NCI-H2196 treated with DMSO at 0.1 percent for 48 hours (cell line): ENCODE results near the gene GRAP.
A peak's percentile ranks its signal among the peaks of the same experiment; 100 is the strongest.

Experiments used
- DNase-seq: peaks from one replicate; lab custom pipeline; 2025; ENCODE audit not compliant: unreplicated experiment; lab: John Stamatoyannopoulos, UW

Gene GRAP

DNA sequence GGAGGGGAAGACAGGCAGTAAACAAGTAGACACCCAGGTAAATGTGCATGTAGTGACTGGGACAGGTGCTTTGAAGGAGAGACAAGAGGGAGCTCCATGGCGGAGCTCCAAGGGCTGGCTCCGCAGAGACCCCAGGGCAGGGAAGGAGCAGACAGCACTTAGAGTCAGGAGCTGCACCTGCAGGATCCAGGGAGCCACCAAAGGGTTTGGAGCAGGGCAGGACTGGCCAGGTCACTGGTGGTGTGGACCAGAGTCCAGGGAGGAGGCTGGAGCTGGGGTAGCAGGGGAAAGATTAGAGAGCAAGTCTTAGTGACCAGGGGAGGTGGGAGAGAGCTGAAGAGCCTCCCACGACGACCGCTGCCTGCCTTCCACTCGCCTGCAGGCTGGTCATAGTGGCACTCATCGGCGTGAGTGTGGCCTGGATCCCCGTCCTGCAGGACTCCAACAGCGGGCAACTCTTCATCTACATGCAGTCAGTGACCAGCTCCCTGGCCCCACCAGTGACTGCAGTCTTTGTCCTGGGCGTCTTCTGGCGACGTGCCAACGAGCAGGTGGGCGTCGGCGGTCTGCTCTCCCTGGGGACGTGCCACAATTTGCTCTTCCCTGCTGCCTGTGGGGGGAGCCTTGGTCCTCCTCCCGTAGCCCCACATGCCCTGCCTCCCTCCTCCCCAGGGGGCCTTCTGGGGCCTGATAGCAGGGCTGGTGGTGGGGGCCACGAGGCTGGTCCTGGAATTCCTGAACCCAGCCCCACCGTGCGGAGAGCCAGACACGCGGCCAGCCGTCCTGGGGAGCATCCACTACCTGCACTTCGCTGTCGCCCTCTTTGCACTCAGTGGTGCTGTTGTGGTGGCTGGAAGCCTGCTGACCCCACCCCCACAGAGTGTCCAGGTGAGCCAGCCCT, 27.5 kb downstream of the GRAP start:
- DNase-seq, result no peak

- no peak for DNase-seq
Observed at GRCh38 chr17:19018600-19018950, 28.2 kb downstream of the GRAP start.

GRCh38 chr17:19017804-19018599, 28.8 kb downstream of the GRAP start:
- no peak for DNase-seq

- DNase-seq, result no peak
Observed at GRCh38 chr17:19017401-19017800, 29.4 kb downstream of the GRAP start.

GRCh38 chr17:19016881-19017280, 29.9 kb downstream of the GRAP start:
- DNase-seq, result no peak

DNA sequence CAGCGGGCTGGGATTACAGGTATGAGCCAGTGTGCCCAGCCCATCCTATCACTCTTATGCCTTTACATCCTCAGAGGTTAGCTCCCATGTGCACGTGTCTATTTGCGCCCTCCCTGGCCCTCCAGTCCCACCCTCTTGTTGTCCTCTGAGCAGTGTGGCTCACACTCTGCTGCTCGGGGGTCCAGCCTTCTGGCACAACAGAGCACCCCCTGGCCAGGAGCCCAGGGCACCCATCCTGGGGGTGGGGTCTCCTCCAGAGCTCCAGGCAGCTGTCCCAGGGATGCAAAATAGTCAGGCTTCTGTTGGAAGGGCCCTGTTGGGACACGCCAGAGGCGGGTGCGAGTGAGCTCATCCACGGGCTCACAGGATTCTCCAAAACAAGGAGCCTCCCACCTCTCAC, 30.5 kb downstream of the GRAP start:
- no peak for DNase-seq

DNA sequence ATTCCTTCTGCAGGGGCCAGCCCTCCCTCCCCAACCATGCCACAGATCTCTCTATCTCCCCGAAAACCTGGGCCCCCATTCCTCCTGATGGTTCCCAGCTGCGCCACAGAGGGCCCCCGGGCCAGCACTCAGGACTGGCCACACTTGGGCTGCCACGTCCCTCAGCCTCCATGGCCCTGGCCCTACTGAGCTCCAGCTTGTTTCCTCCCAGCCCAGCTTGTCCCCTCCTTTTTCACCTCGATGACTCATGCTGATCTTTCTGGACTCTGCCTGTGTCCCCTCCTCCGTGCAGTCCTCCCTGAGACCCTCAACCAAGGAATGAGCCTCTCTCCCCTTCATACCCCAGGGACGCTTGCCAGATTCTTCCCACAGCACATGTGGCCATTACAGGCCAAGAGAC, 31.3 kb downstream of the GRAP start:
- DNase-seq, result no peak

DNA sequence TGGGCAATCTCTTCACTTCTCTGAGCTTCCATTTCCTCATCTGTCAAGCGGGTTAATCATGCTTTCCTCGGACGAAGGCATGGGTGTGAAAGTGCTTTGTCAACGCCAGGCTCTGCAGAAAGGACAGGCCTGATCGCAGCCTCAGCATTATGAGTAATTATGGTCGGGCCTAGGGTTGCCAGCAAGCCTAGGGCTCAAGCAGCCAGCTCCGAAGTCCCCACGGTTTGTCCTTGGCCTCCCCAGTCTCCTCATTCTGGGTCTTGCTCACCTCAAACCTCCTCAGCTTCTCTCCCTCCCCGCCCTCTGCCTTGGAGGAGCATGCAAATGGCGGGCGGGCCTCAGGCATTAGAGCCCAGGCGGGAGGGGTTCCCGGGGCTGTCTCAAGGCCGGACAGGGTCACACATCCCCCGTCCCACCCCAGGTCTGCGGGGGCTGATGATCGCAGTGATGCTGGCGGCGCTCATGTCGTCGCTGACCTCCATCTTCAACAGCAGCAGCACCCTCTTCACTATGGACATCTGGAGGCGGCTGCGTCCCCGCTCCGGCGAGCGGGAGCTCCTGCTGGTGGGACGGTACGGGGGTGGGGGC, 32.0 kb downstream of the GRAP start:
- no peak for DNase-seq

GRCh38 chr17:19013806-19014627, 32.7 kb downstream of the GRAP start:
- no peak for DNase-seq

GRCh38 chr17:19013226-19013625, 33.5 kb downstream of the GRAP start:
- no peak for DNase-seq

- no peak for DNase-seq
Observed at GRCh38 chr17:19012171-19013080, 34.3 kb downstream of the GRAP start.

DNA sequence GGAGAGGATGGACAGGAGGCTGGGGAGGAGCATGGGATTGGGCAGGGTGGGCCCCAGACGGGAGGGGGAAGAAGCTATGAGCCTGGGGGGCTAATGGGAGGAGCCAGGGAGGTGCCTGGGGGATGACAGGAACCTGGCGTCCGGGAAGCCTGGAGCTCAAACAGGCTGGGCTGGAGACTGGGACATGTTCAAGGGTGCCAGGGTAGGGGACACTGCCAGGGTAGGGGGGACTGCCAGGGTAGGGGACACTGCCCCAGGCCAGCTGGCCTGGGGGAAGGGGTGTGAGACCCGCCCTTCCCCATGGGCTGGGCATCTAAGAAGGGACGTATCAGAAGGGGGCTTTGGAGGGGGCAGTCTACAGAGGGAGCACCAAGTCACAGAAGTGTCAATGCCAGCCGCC, 35.2 kb downstream of the GRAP start:
- DNase-seq, result no peak

DNA sequence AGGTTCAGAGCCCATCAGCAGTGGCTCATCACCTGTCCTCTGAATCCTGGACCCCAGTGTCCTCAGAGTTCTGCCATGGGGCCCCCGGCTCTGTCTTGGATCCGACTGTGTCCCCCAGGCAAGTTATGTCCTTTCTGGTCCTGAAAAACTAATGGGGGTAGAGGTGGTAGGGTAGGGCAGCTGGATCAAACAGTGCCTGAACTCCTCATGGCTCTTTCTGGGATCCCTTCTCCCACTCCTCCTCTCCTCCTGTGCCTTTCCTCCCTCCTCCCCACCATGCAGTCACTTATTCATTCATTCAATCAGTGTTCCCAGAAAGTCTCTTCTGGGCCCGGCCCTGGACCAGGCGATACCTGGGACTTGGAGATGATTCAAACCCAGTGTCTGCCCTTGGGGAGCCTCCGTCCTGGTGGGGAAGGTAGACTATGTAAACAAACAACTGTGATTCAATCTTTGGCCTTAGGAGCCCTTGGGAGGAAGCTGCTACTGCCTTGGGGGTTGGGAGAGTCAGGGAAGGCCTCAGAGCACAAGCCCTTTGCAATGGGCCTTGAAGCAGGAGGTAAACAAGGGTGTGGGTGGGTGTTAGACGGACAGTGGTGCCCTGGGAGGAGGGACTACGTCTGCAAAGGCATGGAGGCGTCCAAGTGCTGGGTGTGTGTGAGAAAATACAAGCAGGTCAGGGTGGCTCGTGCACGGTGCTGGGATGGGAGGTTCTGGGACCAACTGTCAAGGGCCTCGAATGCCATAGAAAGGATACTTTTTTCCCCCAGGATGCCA, 35.8 kb downstream of the GRAP start:
- DNase-seq, result no peak

DNA sequence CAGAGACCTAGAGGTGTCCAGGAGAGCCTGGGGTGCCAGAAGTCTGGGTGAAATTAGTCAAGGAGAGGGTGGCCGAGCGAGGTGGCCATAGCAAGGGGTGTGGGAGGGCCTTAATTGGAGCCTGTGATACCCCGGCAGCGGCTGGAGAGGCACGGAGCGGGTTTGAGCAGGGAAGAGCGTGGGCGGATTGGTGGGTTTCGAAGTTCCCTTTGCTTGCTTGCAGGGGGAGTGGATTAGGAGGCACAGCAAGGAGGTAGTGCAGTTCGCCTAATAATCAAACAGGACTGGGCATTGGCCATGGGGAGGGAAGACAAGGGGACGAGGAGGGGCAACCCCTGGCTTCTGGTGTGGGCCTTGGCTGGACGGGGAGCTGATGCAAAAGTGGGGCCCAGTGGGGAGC, 36.8 kb downstream of the GRAP start:
- no peak for DNase-seq

- DNase-seq, result no peak
Observed at GRCh38 chr17:19006698-19007097, 40.1 kb downstream of the GRAP start.

DNA sequence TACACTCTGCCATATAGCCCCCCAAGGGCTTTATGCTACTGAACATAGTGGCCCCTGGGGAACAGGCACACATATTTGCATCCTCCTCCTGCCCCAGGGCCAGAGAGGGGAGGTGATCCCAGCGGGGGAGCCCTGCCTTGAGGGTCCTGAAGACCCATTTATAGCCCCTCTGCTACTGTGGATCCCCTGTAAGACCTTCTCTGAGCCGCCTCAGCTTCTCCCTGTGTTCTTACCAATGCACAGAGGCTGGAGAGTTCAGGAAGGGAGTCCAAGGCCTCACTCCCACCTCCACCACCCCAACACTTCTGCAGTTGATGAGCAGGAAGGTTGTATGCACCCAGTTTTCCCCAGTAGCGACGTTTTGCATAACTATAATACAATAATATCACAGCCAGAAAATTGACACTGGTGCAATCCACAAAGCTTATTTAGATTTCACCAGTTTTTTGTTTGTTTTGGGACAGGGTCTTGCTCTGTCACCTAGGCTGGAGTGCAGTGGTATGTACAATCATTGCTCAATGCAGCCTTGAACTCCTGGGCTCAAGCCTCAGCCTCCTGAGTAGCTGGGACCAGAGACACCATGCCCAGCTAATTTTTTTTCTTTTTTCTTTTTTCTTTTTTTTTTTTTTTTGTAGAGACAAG, 40.8 kb downstream of the GRAP start:
- DNase-seq, result no peak

GRCh38 chr17:19005137-19005773, 41.5 kb downstream of the GRAP start:
- DNase-seq, result no peak

DNA sequence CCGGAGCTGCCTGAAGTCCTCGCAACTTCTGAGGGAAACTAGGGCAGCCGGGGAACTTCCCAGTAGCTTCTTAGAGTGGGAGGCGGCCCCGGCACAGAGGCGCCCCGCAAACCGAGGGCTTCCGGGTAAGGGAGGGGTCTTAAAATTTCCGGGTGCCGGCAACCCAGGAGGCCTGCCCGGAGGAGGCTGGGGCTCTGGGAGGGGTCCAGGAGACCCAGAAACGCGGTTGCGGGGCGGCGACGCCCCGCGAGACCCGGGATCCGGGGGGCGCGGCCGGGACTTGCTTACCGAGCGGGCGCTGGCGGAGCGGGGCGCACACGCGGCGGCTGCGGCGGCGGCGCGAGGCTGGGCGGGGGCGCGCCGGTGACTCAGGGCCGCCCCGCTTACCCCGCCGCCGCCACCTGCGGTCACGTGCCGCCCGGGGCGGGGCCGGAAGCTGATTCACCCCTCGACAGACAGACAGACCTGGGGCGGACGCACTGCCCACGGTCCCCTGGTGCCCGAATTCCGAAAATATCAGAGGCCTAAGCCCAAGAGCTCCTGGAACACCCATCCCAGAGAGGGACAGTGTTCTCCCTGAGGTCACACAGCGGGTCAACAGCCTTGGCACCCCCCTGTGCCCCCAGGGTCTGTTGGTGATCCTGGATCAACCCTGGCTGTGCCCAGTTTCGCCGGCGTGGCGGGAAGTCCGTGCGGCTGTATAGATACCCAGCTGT, 42.2 kb downstream of the GRAP start, which contains the start of gene FAM83G:
FAM83G (minus strand) TSS at position 344 of the 716 bp plus-strand sequence. CDS start 723 bp downstream, outside the sequence.
- DNase-seq, result peak; percentile 15
